ENCODE measurements around the gene EMILIN1. TPM values are rescaled to one million over a fixed set of nuclear protein-coding genes. Genes with fewer than 3 reads are reported as not detected.

Gene EMILIN1
- total RNA-seq, 2 donors from 2014 or later, result 1.9 to 2.1 TPM

- TF ChIP-seq CTCF (conservative IDR thresholded peaks at IDR 0.05), result no peak
- no peak for DNase-seq
- no peak overlapping the region for H3K9ac ChIP-seq (ENCODE audit: extremely low read depth, low read length, poor library complexity, severe bottlenecking)
- Mint-ChIP-seq H3K27me3 (ENCODE audit: insufficient read depth) (peaks cover 13% of the 10 kb centered on the region), H3K4me1 (peaks cover 14% of the 10 kb centered on the region), H3K27ac (no peak overlapping the region), H3K4me3 (no peak overlapping the region), H3K9me3 (no peaks in the 10 kb centered on the region), H3K36me3 (ENCODE audit: low read depth) (no peaks in the 10 kb centered on the region)
- 94 to 97% methylated on average over 36 to 38 of the region's 38 CpGs for WGBS, 2 experiments (ENCODE audit: insufficient coverage in 1 of 2, insufficient read length in 1 of 2)
- no peaks in the 10 kb centered on the region for H3K4me1 ChIP-seq (ENCODE audit: control insufficient read depth, insufficient read depth, low read length)
- peaks cover 6% of the 10 kb centered on the region for H3K27me3 ChIP-seq (ENCODE audit: control insufficient read depth, insufficient read depth, low read length, poor library complexity, severe bottlenecking)
- no peaks in the 10 kb centered on the region for H3K9me3 ChIP-seq (ENCODE audit: control insufficient read depth, low read length)
- no peaks in the 10 kb centered on the region for H3K36me3 ChIP-seq (ENCODE audit: control insufficient read depth, insufficient read depth, low read length)
- no peak overlapping the region for H3K27ac ChIP-seq (ENCODE audit: low read depth, low read length)
- no peak overlapping the region for H3K4me3 ChIP-seq (ENCODE audit: low read length)
Measured at GRCh38 chr2:27081984-27082772, 3.8 kb downstream of the EMILIN1 start.

GRCh38 chr2:27082773-27083409, 4.5 kb downstream of the EMILIN1 start:
- Histone ChIP-seq H3K9ac (ENCODE audit: extremely low read depth, low read length, poor library complexity, severe bottlenecking) (no peak overlapping the region), H3K27me3 (ENCODE audit: control insufficient read depth, insufficient read depth, low read length, poor library complexity, severe bottlenecking) (peaks cover 13% of the 10 kb centered on the region), H3K27ac (ENCODE audit: low read depth, low read length) (no peak overlapping the region), H3K4me3 (ENCODE audit: low read length) (no peak overlapping the region), H3K36me3 (ENCODE audit: control insufficient read depth, insufficient read depth, low read length) (no peaks in the 10 kb centered on the region), H3K4me1 (ENCODE audit: control insufficient read depth, insufficient read depth, low read length) (no peaks in the 10 kb centered on the region), H3K9me3 (ENCODE audit: control insufficient read depth, low read length) (no peaks in the 10 kb centered on the region)
- Mint-ChIP-seq H3K9me3 (no peaks in the 10 kb centered on the region), H3K36me3 (ENCODE audit: low read depth) (no peaks in the 10 kb centered on the region), H3K27ac (no peak overlapping the region), H3K27me3 (ENCODE audit: insufficient read depth) (peaks cover 18% of the 10 kb centered on the region), H3K4me3 (no peak overlapping the region), H3K4me1 (peaks cover 14% of the 10 kb centered on the region)
- DNase-seq, result no peak
- no peak for TF ChIP-seq CTCF (conservative IDR thresholded peaks at IDR 0.05)
- 93 to 98% methylated on average over 9 to 27 of the region's 27 CpGs for WGBS, 2 experiments (ENCODE audit: insufficient coverage in 1 of 2, insufficient read length in 1 of 2)

- H3K27ac Mint-ChIP-seq, result no peak overlapping the region
Measured at GRCh38 chr2:27083410-27084296, 5.2 kb downstream of the EMILIN1 start.

More at GRCh38 chr2:27083410-27084296, 5.2 kb downstream of the EMILIN1 start:
- TF ChIP-seq CTCF (conservative IDR thresholded peaks at IDR 0.05), result no peak
- Mint-ChIP-seq H3K4me3 (no peak overlapping the region), H3K36me3 (ENCODE audit: low read depth) (no peaks in the 10 kb centered on the region), H3K9me3 (no peaks in the 10 kb centered on the region), H3K27me3 (ENCODE audit: insufficient read depth) (peaks cover 24% of the 10 kb centered on the region), H3K4me1 (peaks cover 10% of the 10 kb centered on the region)
- Histone ChIP-seq H3K27ac (ENCODE audit: low read depth, low read length) (no peak overlapping the region), H3K36me3 (ENCODE audit: control insufficient read depth, insufficient read depth, low read length) (no peaks in the 10 kb centered on the region), H3K9me3 (ENCODE audit: control insufficient read depth, low read length) (no peaks in the 10 kb centered on the region), H3K27me3 (ENCODE audit: control insufficient read depth, insufficient read depth, low read length, poor library complexity, severe bottlenecking) (peaks cover 21% of the 10 kb centered on the region), H3K4me1 (ENCODE audit: control insufficient read depth, insufficient read depth, low read length) (no peaks in the 10 kb centered on the region), H3K4me3 (ENCODE audit: low read length) (no peak overlapping the region), H3K9ac (ENCODE audit: extremely low read depth, low read length, poor library complexity, severe bottlenecking) (no peak overlapping the region)
- no peak for DNase-seq
- WGBS, 2 experiments (ENCODE audit: insufficient coverage in 1 of 2, insufficient read length in 1 of 2), result 89 to 94% methylated on average over 17 to 20 of the region's 20 CpGs

All from endodermal cell (in vitro differentiated cells).